ENCODE results near the gene KLHDC2. TPM values are rescaled to one million over a fixed set of nuclear protein-coding genes. Genes with fewer than 3 reads are reported as not detected.
"Not testable (repeated sequence)": the region's sequence is repeated elsewhere in the genome, so short reads cannot be mapped to it uniquely, and the experiment has no call there.

Gene KLHDC2
- polyA plus RNA-seq, 3 donors = 130 to 158 (median 151) TPM

- DNase-seq = peak; percentile 54
These were observed 2.4 kb downstream of the KLHDC2 start for GRCh38 chr14:49770212-49770817.

- not testable (repeated sequence) for DNase-seq
These were observed 3.7 kb downstream of the KLHDC2 start for GRCh38 chr14:49771691-49772090.

- DNase-seq = no peak
These were observed 6.2 kb downstream of the KLHDC2 start for GRCh38 chr14:49774106-49774505.

GRCh38 chr14:49778421-49778820 lies 10.5 kb downstream of the KLHDC2 start:
- DNase-seq = no peak

GRCh38 chr14:49781040-49781439 lies 13.1 kb downstream of the KLHDC2 start:
- DNase-seq = not testable (repeated sequence)

GRCh38 chr14:49783394-49784014 lies 15.6 kb downstream of the KLHDC2 start:
- DNase-seq = no peak

GRCh38 chr14:49786315-49786714 lies 18.4 kb downstream of the KLHDC2 start:
- DNase-seq = no peak

GRCh38 chr14:49792618-49793017 lies 24.7 kb downstream of the KLHDC2 start:
- no peak for DNase-seq

GRCh38 chr14:49796025-49796424 lies 28.1 kb downstream of the KLHDC2 start:
- no peak for DNase-seq

- no peak for DNase-seq
These were observed 40.8 kb downstream of the KLHDC2 start for GRCh38 chr14:49808780-49809179.

- DNase-seq = not testable (repeated sequence)
These were observed 48.2 kb downstream of the KLHDC2 start for GRCh38 chr14:49816118-49816517.

GRCh38 chr14:49816844-49817243 lies 48.9 kb downstream of the KLHDC2 start:
- DNase-seq = no peak

GRCh38 chr14:49820176-49820575 lies 52.2 kb downstream of the KLHDC2 start:
- no peak for DNase-seq

GRCh38 chr14:49828640-49829039 lies 60.7 kb downstream of the KLHDC2 start:
- no peak for DNase-seq

Other genes starting within 250 kb of the KLHDC2 start
- gene RPS29, start 181.8 kb upstream of the KLHDC2 start, polyA plus RNA-seq (ENCODE audit: insufficient read length in 3 of 3) = 1,000 to 10,000 TPM; 1,386 to 1,734 (median 1,660) TPM
- 10 to 100 TPM; 11.9 to 12.6 (median 12.5) TPM for gene LRR1, start 169.2 kb upstream of the KLHDC2 start, polyA plus RNA-seq (ENCODE audit: insufficient read length in 3 of 3)
- gene RPL36AL, start 147.5 kb upstream of the KLHDC2 start, polyA plus RNA-seq (ENCODE audit: insufficient read length in 3 of 3) = 100 to 1,000 TPM; 177 to 251 (median 211) TPM
- 10 to 100 TPM; 17.4 to 29.3 (median 20.6) TPM for gene MGAT2, start 147.4 kb upstream of the KLHDC2 start, polyA plus RNA-seq (ENCODE audit: insufficient read length in 3 of 3)
- 10 to 100 TPM; 16.3 to 17.4 (median 16.4) TPM for gene DNAAF2, start 132.9 kb upstream of the KLHDC2 start, polyA plus RNA-seq (ENCODE audit: insufficient read length in 3 of 3)
- 10 to 100 TPM; 12.9 to 23.7 (median 23.4) TPM for gene POLE2, start 79.9 kb upstream of the KLHDC2 start, polyA plus RNA-seq (ENCODE audit: insufficient read length in 3 of 3)
- 1 to 10 TPM; 3.5 to 6.2 (median 5.0) TPM for gene KLHDC1, start 75.0 kb upstream of the KLHDC2 start, polyA plus RNA-seq (ENCODE audit: insufficient read length in 3 of 3)
- 10 to 100 TPM; 77.5 to 92.8 (median 79.2) TPM for gene NEMF, start 84.6 kb downstream of the KLHDC2 start, polyA plus RNA-seq (ENCODE audit: insufficient read length in 3 of 3)
- gene ARF6, start 124.9 kb downstream of the KLHDC2 start, polyA plus RNA-seq (ENCODE audit: insufficient read length in 3 of 3) = 10 to 100 TPM; 78.4 to 84.6 (median 82.0) TPM